Thyroid gland (tissue), 4 donors: ENCODE data around the gene JUP. TPM values are rescaled to one million over a fixed set of nuclear protein-coding genes. Genes with fewer than 3 reads are reported as not detected.

Source experiments
- DNase-seq, 2 donors: peaks; one replicate each; pipeline ENCODE4 v3.0.0-alpha.2; 2019
- H3K27ac ChIP-seq, 3 donors: fragments of 200-600 bp; sonication (generic); 1 replicate in 2 of 3; 2 replicates in 1 of 3; pipeline ENCODE4 v1.5.1; 2016 to 2019; ENCODE audit warnings: mild to moderate bottlenecking in 1 of 3, moderate library complexity in 1 of 3
- H3K27me3 ChIP-seq: fragments of 200-600 bp; sonication (generic); one replicate; pipeline ENCODE4 v1.5.1; 2019
- H3K36me3 ChIP-seq, 2 donors: fragments of 200-600 bp; sonication (generic); one replicate each; pipeline ENCODE4 v1.5.1; 2016 to 2019
- H3K4me1 ChIP-seq, 2 donors: fragments of 200-600 bp; sonication (generic); one replicate each; pipeline ENCODE4 v1.5.1; 2017 to 2019
- H3K4me3 ChIP-seq, 3 donors: fragments of 200-600 bp; sonication (generic); replicated peaks in 1 of 3; 1 replicate in 2 of 3; 2 replicates in 1 of 3; pipeline ENCODE4 v1.5.1; 2016; ENCODE audit warnings: mild to moderate bottlenecking in 1 of 3
- H3K9me3 ChIP-seq: fragments of 200-600 bp; sonication (generic); one replicate; pipeline ENCODE4 v1.5.1; 2017
- POLR2A ChIP-seq, 2 donors: fragments of 450-650 bp; IDR thresholded peaks; one replicate each; pipeline ENCODE4 v1.6.1; 2017; ENCODE audit warnings: antibody characterized with exemption in 2 of 2, mild to moderate bottlenecking in 2 of 2, moderate library complexity in 1 of 2
- WGBS, 2 donors: methylation state at CpG; one replicate each; pipeline ENCODE4 v1.1.5; 2017; 5-methylcytosine and 5-hydroxymethylcytosine counted together
- intact Hi-C: fragments of 100-400 bp; cut with DNase I; formaldehyde crosslinking; loops from one replicate; pipeline ENCODE4 v1.15.1; 2023
- total RNA-seq, 4 donors: library from RNA; depleted of rRNA; stranded (reverse); fragments of >200 nt; gene quantifications; one replicate each; pipeline ENCODE4 v1.2.3, GENCODE V29; 2016
- TF ChIP-seq, protein P1 (sequence below), 6 experiments: fragments of 200-600 bp in 3 of 6; fragments of 450-650 bp in 3 of 6; sonication (generic) in 3 of 6; IDR thresholded peaks; one replicate each; pipeline ENCODE4 v1.5.1; 2016 to 2019; ENCODE audit warnings: antibody characterized with exemption in 6 of 6, mild to moderate bottlenecking in 2 of 6, inconsistent platforms in 1 of 6, moderate library complexity in 1 of 6

The JUP gene
- total RNA-seq, 4 donors from 2014 or later = 127 to 356 (median 250) TPM

DNA sequence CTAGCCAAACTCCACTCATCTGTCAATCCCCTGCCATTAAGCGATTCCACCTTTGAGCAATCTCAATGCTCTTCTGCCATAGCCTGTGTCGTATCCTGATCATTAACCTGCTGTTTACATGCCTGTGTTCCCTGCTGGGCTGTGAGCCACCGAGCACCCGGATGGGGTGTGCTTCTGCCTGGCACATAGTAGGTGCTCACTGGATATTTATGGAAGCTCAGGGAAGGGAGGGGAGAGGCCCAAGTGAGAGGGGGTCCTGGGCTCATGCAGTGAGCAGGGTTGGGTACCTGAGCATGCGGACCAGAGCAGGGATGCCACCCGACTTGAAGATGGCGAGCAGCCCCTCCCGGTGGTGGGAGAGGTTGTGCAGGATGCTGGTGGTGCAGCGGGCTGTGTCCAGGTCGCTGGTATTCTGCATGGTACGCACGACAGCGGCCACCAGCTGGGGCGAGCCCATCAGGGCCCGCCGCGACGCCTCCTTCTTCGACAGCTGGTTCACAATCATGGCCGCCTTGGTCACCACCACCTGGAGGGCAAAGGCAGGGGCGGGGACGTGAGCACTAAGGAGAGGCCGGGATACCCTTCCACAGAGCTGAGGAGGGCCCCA lies 17.7 kb downstream of the JUP start:
- Histone ChIP-seq H3K4me1 (peaks cover 21 to 23% of the 10 kb centered on the region in 2 donors), H3K27ac (no peak overlapping the region), H3K9me3 (no peaks in the 10 kb centered on the region), H3K27me3 (no peaks in the 10 kb centered on the region), H3K36me3 (peaks cover 71 to 74% of the 10 kb centered on the region in 2 donors), H3K4me3 (no peak overlapping the region)
- DNase-seq = no peak
- WGBS, 2 donors = 93 to 99% methylated on average over 10 to 23 of the region's 23 CpGs
- no peak for TF ChIP-seq POLR2A (IDR thresholded peaks at IDR 0.05)
- TF ChIP-seq, protein P1, sequence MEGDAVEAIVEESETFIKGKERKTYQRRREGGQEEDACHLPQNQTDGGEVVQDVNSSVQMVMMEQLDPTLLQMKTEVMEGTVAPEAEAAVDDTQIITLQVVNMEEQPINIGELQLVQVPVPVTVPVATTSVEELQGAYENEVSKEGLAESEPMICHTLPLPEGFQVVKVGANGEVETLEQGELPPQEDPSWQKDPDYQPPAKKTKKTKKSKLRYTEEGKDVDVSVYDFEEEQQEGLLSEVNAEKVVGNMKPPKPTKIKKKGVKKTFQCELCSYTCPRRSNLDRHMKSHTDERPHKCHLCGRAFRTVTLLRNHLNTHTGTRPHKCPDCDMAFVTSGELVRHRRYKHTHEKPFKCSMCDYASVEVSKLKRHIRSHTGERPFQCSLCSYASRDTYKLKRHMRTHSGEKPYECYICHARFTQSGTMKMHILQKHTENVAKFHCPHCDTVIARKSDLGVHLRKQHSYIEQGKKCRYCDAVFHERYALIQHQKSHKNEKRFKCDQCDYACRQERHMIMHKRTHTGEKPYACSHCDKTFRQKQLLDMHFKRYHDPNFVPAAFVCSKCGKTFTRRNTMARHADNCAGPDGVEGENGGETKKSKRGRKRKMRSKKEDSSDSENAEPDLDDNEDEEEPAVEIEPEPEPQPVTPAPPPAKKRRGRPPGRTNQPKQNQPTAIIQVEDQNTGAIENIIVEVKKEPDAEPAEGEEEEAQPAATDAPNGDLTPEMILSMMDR (IDR thresholded peaks at IDR 0.05) = no peak
- intact Hi-C loops = no loop called here

DNA sequence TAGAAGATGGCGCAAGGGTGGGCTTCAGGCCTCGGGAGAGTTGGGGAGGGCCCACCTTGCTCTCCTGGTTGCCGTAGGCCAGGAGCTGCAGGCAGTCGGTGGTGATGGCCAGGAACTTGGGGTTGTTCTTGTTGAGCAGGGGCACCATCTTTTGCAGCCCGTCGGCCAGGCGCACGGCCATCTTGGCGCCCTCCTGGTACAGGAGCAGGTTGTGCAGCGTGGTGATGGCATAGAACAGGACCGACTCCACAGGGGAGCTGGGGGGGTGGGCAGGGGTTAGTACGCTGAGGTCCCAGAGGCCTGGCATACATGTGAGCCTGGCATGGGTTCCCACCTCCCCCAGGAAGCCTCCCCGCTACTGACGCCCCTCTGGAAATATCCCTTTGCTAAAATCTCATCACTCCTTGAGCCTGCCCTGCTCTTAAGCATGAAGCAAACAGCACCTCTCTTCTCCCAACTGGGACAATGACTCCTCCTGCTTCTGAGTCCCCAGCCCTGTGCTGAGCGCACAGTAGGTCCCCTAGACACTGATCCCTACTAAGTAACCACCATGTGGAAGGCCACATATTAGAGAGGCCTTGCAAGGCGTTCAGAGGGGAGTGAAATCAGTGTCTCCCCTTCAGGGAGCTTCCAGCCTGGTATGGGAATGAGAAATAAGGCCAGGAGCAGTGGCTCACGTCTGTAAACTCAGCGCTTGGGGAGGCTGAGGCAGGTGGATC lies 19.0 kb downstream of the JUP start:
- Histone ChIP-seq H3K27ac (no peak overlapping the region), H3K4me3 (no peak overlapping the region), H3K9me3 (no peaks in the 10 kb centered on the region), H3K36me3 (peaks cover 84 to 87% of the 10 kb centered on the region in 2 donors), H3K4me1 (peaks cover 8 to 10% of the 10 kb centered on the region in 2 donors), H3K27me3 (no peaks in the 10 kb centered on the region)
- WGBS, 2 donors = 91 to 92% methylated on average over 14 to 18 of the region's 18 CpGs
- no peak for DNase-seq
- intact Hi-C loops = no loop called here
- TF ChIP-seq POLR2A (IDR thresholded peaks at IDR 0.05) = no peak

DNA sequence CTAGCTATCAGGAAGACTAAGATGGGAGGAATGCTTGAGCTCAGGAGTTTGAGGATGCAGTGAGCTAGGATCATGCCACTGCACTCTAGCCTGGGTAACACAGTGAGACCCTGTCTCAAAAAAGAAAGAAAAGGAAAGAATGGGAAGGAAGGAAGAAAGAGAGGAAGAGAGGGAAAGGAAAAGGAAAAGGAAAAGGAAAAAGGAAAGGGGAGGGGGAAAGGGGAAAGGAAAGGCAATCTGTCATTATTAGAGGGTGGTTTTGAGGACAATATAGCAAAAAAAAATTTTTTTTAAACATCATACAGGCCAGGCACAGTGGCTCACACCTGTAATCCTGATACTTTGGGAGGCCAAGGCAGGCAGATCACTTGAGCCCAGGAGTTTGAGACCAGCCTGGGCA lies 20.4 kb downstream of the JUP start:
- no peak for DNase-seq
- no peaks in the 10 kb centered on the region for H3K9me3 ChIP-seq
- no peaks in the 10 kb centered on the region for H3K4me1 ChIP-seq
- no peak overlapping the region for H3K4me3 ChIP-seq
- intact Hi-C loops = no loop called here
- no peak for TF ChIP-seq POLR2A (IDR thresholded peaks at IDR 0.05)
- TF ChIP-seq, protein P1 (IDR thresholded peaks at IDR 0.05) = no peak
- H3K27ac ChIP-seq = no peak overlapping the region
- no peaks in the 10 kb centered on the region for H3K27me3 ChIP-seq
- peaks cover 91 to 95% of the 10 kb centered on the region in 2 donors for H3K36me3 ChIP-seq

DNA sequence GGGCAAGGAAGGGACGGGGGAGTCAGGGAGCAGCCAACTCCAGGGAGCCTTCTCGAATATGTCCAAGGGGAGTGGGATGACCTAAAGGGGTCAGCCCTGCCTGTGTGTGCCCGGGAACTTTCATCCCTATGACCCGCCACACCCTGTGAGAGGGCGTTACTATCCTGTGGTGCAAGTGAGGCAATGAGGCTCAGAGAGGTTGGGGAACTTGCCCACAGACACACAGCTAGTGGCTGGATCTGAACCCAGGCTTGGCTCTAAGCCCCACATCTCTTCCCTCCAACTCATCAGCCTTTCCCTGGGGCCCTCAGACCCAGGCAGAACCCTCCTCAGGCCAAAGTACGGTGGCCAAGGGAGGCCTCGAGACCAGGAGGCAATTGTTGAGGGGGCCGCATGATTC lies 23.2 kb downstream of the JUP start:
- TF ChIP-seq, protein P1 (IDR thresholded peaks at IDR 0.05) = no peak
- TF ChIP-seq POLR2A (IDR thresholded peaks at IDR 0.05) = no peak
- H3K36me3 ChIP-seq = peaks cover 87 to 90% of the 10 kb centered on the region in 2 donors

DNA sequence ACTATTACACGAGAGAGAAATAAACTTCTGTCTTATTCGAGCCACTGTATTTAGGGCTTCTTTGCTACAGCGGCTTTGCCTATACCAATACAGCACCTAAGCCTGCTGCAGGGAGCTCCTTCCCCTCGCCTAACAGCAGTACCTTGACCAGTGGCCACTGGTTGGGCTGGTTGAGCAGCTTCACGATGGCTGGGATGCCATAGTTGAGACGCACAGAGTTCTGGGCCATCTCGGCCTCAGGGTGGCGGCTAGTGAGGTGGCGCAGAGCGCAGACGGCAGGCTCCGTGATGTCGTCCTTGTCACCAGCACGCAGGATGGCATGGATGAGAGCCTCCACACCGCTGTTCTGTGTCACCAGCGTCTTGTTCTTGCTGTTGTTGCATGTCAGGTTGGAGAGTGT lies 23.7 kb downstream of the JUP start:
- H3K27me3 ChIP-seq = no peaks in the 10 kb centered on the region
- no peaks in the 10 kb centered on the region for H3K9me3 ChIP-seq
- DNase-seq = no peak
- no peak overlapping the region for H3K27ac ChIP-seq
- intact Hi-C loops = no loop called here
- TF ChIP-seq POLR2A (IDR thresholded peaks at IDR 0.05) = no peak
- TF ChIP-seq, protein P1 (IDR thresholded peaks at IDR 0.05) = no peak
- no peak overlapping the region for H3K4me3 ChIP-seq
- peaks cover 87 to 90% of the 10 kb centered on the region in 2 donors for H3K36me3 ChIP-seq
- WGBS, 2 donors = 92 to 93% methylated on average over 8 to 15 of the region's 16 CpGs
- no peaks in the 10 kb centered on the region for H3K4me1 ChIP-seq

More for the DNA sequence above, 23.2 kb downstream of the JUP start:
- WGBS, 2 donors = 89 to 97% methylated on average over 5 to 8 of the region's 8 CpGs
- H3K27me3 ChIP-seq = no peaks in the 10 kb centered on the region
- DNase-seq = no peak
- no peaks in the 10 kb centered on the region for H3K9me3 ChIP-seq
- intact Hi-C loops = no loop called here
- H3K4me1 ChIP-seq = no peaks in the 10 kb centered on the region
- H3K27ac ChIP-seq = no peak overlapping the region
- H3K4me3 ChIP-seq = no peak overlapping the region
